Measurements from ENCODE around the gene SNRNP27. TPM values are rescaled to one million over a fixed set of nuclear protein-coding genes. Genes with fewer than 3 reads are reported as not detected.

Gene SNRNP27
- total RNA-seq, 1 donor from 2014 or later, result 84.1 TPM

GRCh38 chr2:69916106-69916505 is 22.4 kb downstream of the SNRNP27 start:
- TF ChIP-seq, protein P1, sequence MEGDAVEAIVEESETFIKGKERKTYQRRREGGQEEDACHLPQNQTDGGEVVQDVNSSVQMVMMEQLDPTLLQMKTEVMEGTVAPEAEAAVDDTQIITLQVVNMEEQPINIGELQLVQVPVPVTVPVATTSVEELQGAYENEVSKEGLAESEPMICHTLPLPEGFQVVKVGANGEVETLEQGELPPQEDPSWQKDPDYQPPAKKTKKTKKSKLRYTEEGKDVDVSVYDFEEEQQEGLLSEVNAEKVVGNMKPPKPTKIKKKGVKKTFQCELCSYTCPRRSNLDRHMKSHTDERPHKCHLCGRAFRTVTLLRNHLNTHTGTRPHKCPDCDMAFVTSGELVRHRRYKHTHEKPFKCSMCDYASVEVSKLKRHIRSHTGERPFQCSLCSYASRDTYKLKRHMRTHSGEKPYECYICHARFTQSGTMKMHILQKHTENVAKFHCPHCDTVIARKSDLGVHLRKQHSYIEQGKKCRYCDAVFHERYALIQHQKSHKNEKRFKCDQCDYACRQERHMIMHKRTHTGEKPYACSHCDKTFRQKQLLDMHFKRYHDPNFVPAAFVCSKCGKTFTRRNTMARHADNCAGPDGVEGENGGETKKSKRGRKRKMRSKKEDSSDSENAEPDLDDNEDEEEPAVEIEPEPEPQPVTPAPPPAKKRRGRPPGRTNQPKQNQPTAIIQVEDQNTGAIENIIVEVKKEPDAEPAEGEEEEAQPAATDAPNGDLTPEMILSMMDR (IDR thresholded peaks at IDR 0.05; ENCODE audit: insufficient read depth, low read length, poor library complexity, severe bottlenecking), result no peak
- DNase-seq (ENCODE audit: low read depth), result no peak
- H3K4me3 ChIP-seq (ENCODE audit: low read depth, low read length), result no peak overlapping the region
- H3K36me3 ChIP-seq (ENCODE audit: control insufficient read depth, insufficient read depth, low read length), result no peaks in the 10 kb centered on the region
- no peaks in the 10 kb centered on the region for H3K27me3 ChIP-seq (ENCODE audit: control insufficient read depth, insufficient read depth, low read length)

- TF ChIP-seq, protein P1 (IDR thresholded peaks at IDR 0.05; ENCODE audit: insufficient read depth, low read length, poor library complexity, severe bottlenecking), result no peak
- no peaks in the 10 kb centered on the region for H3K27me3 ChIP-seq (ENCODE audit: control insufficient read depth, insufficient read depth, low read length)
- H3K36me3 ChIP-seq (ENCODE audit: control insufficient read depth, insufficient read depth, low read length), result no peaks in the 10 kb centered on the region
- DNase-seq (ENCODE audit: low read depth), result peak; percentile 45
- no peak overlapping the region for H3K4me3 ChIP-seq (ENCODE audit: low read depth, low read length)
Observed at GRCh38 chr2:69917852-69918251, 24.1 kb downstream of the SNRNP27 start.

DNA sequence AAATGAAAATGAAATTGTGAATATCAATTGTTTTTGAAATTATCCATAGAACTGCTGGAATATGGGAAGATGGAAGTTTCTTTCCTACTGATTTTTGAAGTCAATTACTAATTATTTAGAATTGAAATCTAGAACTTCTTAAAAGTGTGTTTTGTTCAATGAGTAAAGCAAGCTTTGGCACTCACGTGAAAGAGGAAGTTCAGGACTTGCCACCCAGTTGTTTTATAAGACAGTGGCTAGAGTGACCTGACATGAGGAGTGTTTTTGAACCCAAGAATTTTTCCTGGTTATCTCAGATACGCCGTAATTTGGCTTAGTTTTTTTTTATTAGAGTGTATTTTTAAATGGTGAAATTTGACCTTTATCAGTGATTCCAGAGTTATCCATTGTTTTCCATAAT is 24.6 kb downstream of the SNRNP27 start:
- Histone ChIP-seq H3K27me3 (ENCODE audit: control insufficient read depth, insufficient read depth, low read length) (no peaks in the 10 kb centered on the region), H3K36me3 (ENCODE audit: control insufficient read depth, insufficient read depth, low read length) (peaks cover 1% of the 10 kb centered on the region), H3K4me3 (ENCODE audit: low read depth, low read length) (no peak overlapping the region)
- no peak for DNase-seq (ENCODE audit: low read depth)
- TF ChIP-seq, protein P1 (IDR thresholded peaks at IDR 0.05; ENCODE audit: insufficient read depth, low read length, poor library complexity, severe bottlenecking), result no peak

- no peak for DNase-seq (ENCODE audit: low read depth)
- H3K4me3 ChIP-seq (ENCODE audit: low read depth, low read length), result no peak overlapping the region
- TF ChIP-seq, protein P1 (IDR thresholded peaks at IDR 0.05; ENCODE audit: insufficient read depth, low read length, poor library complexity, severe bottlenecking), result no peak
- H3K27me3 ChIP-seq (ENCODE audit: control insufficient read depth, insufficient read depth, low read length), result no peaks in the 10 kb centered on the region
- H3K36me3 ChIP-seq (ENCODE audit: control insufficient read depth, insufficient read depth, low read length), result peaks cover 1% of the 10 kb centered on the region
Observed at GRCh38 chr2:69923116-69923515, 29.4 kb downstream of the SNRNP27 start.

- no peak for DNase-seq (ENCODE audit: low read depth)
- peaks cover 1% of the 10 kb centered on the region for H3K36me3 ChIP-seq (ENCODE audit: control insufficient read depth, insufficient read depth, low read length)
- H3K27me3 ChIP-seq (ENCODE audit: control insufficient read depth, insufficient read depth, low read length), result no peaks in the 10 kb centered on the region
- no peak overlapping the region for H3K4me3 ChIP-seq (ENCODE audit: low read depth, low read length)
- TF ChIP-seq, protein P1 (IDR thresholded peaks at IDR 0.05; ENCODE audit: insufficient read depth, low read length, poor library complexity, severe bottlenecking), result no peak
Observed at GRCh38 chr2:69926849-69927515, 33.2 kb downstream of the SNRNP27 start.

Data from kidney epithelial cell (primary cell).